Caco-2 (cell line): ENCODE results near the gene IQSEC1. TPM values are rescaled to one million over a fixed set of nuclear protein-coding genes. Genes with fewer than 3 reads are reported as not detected.

Experiments used
- BruUV-seq: library from RNA; stranded (reverse); fragments of 400-500 nt; replicated peaks from 2 replicates; lab custom pipeline; 2021; lab: Mats Ljungman, UMichigan
- CTCF ChIA-PET: fragments of 300-600 bp; sonication (Branson Sonifier 250); formaldehyde crosslinking; loops from one replicate; lab custom pipeline; 2022; ENCODE audit warnings: antibody characterized with exemption; lab: Charles Lee
- POLR2A ChIA-PET: fragments of 300-600 bp; sonication (Branson Sonifier 250); formaldehyde crosslinking; loops from one replicate; lab custom pipeline; 2022; ENCODE audit warnings: antibody characterized with exemption; lab: Charles Lee
- DNase-seq, 2 experiments: peaks; one replicate each; pipeline versions ENCODE4 v3.0.0 to v3.0.0-alpha.2; 2020 to 2022
- H3K27me3 ChIP-seq: replicated peaks from 2 replicates; pipeline ENCODE4 v1.6.0; 2011; ENCODE audit warnings: low read length; ENCODE audit not compliant: control insufficient read depth, insufficient read depth
- H3K36me3 ChIP-seq: 2 replicates; pipeline ENCODE4 v1.5.1; 2011; ENCODE audit warnings: low read length; ENCODE audit not compliant: control insufficient read depth, insufficient read depth
- H3K4me1 ChIP-seq: fragments of 250-450 bp; sonication (Bioruptor Pico); 2 replicates; pipeline ENCODE4 v1.5.1; 2020; ENCODE audit warnings: mild to moderate bottlenecking
- H3K4me3 ChIP-seq: 2 replicates; pipeline ENCODE4 v1.5.1; 2011; ENCODE audit warnings: low read depth, mild to moderate bottlenecking, control low read depth, low read length
- H3K9me3 ChIP-seq: fragments of 250-450 bp; sonication (Bioruptor Pico); 2 replicates; pipeline ENCODE4 v1.5.1; 2020; ENCODE audit warnings: mild to moderate bottlenecking, moderate library complexity
- H3K27ac Mint-ChIP-seq: one replicate; pipeline ENCODE4 v1.8.0; 2022; ENCODE audit warnings: mixed read lengths; ENCODE audit not compliant: unreplicated experiment
- H3K27me3 Mint-ChIP-seq: one replicate; pipeline ENCODE4 v1.8.0; 2022; ENCODE audit warnings: mixed read lengths; ENCODE audit not compliant: insufficient read depth, unreplicated experiment
- H3K36me3 Mint-ChIP-seq: one replicate; pipeline ENCODE4 v1.8.0; 2022; ENCODE audit warnings: mild to moderate bottlenecking, mixed read lengths; ENCODE audit not compliant: insufficient read depth, unreplicated experiment
- H3K4me1 Mint-ChIP-seq: one replicate; pipeline ENCODE4 v1.8.0; 2022; ENCODE audit warnings: low read depth, mixed read lengths; ENCODE audit not compliant: unreplicated experiment
- H3K4me3 Mint-ChIP-seq: one replicate; pipeline ENCODE4 v1.8.0; 2022; ENCODE audit warnings: mild to moderate bottlenecking, moderate library complexity, mixed read lengths; ENCODE audit not compliant: unreplicated experiment
- H3K9me3 Mint-ChIP-seq: one replicate; pipeline ENCODE4 v1.8.0; 2022; ENCODE audit warnings: mixed read lengths; ENCODE audit not compliant: unreplicated experiment
- CTCF ChIP-seq, 2 experiments: fragments of 200-600 bp in 1 of 2; IDR thresholded peaks; 1 replicate in 1 of 2; 2 replicates in 1 of 2; pipeline versions ENCODE4 v1.5.1 to v1.8.0; 2011 to 2022; ENCODE audit warnings: antibody characterized with exemption in 1 of 2, control low read depth in 1 of 2, inconsistent platforms in 1 of 2, low read depth in 1 of 2, low read length in 1 of 2, mild to moderate bottlenecking in 1 of 2, moderate library complexity in 1 of 2; ENCODE audit not compliant: insufficient read depth in 1 of 2, severe bottlenecking in 1 of 2, unreplicated experiment in 1 of 2
- intact Hi-C: fragments of 100-400 bp; cut with micrococcal nuclease; formaldehyde crosslinking; loops from one replicate; pipeline ENCODE4 v1.10.0; 2022; ENCODE audit not compliant: unreplicated experiment
- total RNA-seq: library from RNA; stranded (reverse); gene quantifications from 2 replicates; pipeline ENCODE4 v1.2.3, GENCODE V29; 2022

IQSEC1 gene
- total RNA-seq, 1 experiment from 2014 or later, result 40.0 TPM

DNA sequence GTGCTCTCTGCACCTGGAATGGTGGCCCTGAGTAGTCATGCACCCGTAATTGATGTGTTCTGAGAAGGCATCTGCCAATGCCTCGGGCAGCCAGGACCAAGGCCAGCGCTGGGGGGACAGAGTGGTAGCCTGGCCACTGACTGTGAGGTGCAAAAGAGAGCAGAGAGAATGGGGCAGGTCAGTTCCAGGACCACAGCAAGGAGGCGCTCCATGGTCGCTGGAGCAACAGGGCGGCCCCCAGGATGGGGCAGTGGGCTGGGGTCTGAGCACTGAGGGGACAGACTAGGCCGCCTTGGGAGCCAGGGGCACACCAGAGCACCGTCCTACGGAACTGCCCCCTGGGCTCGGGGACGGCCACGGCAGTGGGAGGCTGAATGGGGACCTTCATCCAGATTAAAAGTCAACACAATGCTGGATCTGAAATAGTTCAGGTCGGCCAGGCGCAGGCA lies 48.3 kb upstream of the IQSEC1 start:
- Histone ChIP-seq H3K9me3 (no peaks in the 10 kb centered on the region), H3K27me3 (no peaks in the 10 kb centered on the region; the same call in 1 of the 2 replicates), H3K4me1 (no peaks in the 10 kb centered on the region), H3K36me3 (no peaks in the 10 kb centered on the region), H3K4me3 (no peak overlapping the region)
- no peaks in the 10 kb centered on the region for H3K36me3 Mint-ChIP-seq
- H3K9me3 Mint-ChIP-seq, result no peaks in the 10 kb centered on the region
- no peak for TF ChIP-seq CTCF (IDR thresholded peaks at IDR 0.05; ENCODE audit: insufficient read depth in 1 of 2, low read depth in 1 of 2, low read length in 1 of 2, severe bottlenecking in 1 of 2, unreplicated experiment in 1 of 2)
- intact Hi-C loops, result no loop called here
- no TSS peak for BruUV-seq
- POLR2A ChIA-PET, result no interaction called here
- peak in 1 of 2 experiments; percentile 29 for DNase-seq
- no peak overlapping the region for H3K4me3 Mint-ChIP-seq
- H3K4me1 Mint-ChIP-seq, result no peaks in the 10 kb centered on the region
- H3K27ac Mint-ChIP-seq, result no peak overlapping the region
- H3K27me3 Mint-ChIP-seq, result peaks cover 29% of the 10 kb centered on the region
- CTCF ChIA-PET, result interaction anchor here (0.7 kb wide), 1 partner anchor 12 kb away, joined by 3 read pairs; no protein-coding TSS in a partner anchor

GRCh38 chr3:13120928-13121552 lies 47.8 kb upstream of the IQSEC1 start:
- peak in 1 of 2 experiments; percentile 19 for DNase-seq
- H3K9me3 ChIP-seq, result no peaks in the 10 kb centered on the region
- Mint-ChIP-seq H3K27ac (no peak overlapping the region), H3K4me1 (no peaks in the 10 kb centered on the region), H3K27me3 (peaks cover 26% of the 10 kb centered on the region), H3K4me3 (no peak overlapping the region), H3K9me3 (no peaks in the 10 kb centered on the region), H3K36me3 (no peaks in the 10 kb centered on the region)
- no peak overlapping the region for H3K4me3 ChIP-seq
- no peak for TF ChIP-seq CTCF (IDR thresholded peaks at IDR 0.05; ENCODE audit: insufficient read depth in 1 of 2, low read depth in 1 of 2, low read length in 1 of 2, severe bottlenecking in 1 of 2, unreplicated experiment in 1 of 2)
- ChIA-PET CTCF (no interaction called here), POLR2A (no interaction called here)
- no peaks in the 10 kb centered on the region; the same call in 1 of the 2 replicates for H3K27me3 ChIP-seq
- H3K4me1 ChIP-seq, result no peaks in the 10 kb centered on the region
- no peaks in the 10 kb centered on the region for H3K36me3 ChIP-seq
- intact Hi-C loops, result no loop called here
- no TSS peak for BruUV-seq

- intact Hi-C loops, result no loop called here
- ChIA-PET CTCF (no interaction called here), POLR2A (no interaction called here)
- H3K4me3 ChIP-seq, result no peak overlapping the region
- no peaks in the 10 kb centered on the region for H3K4me1 Mint-ChIP-seq
- H3K9me3 ChIP-seq, result no peaks in the 10 kb centered on the region
- no peak overlapping the region for H3K27ac Mint-ChIP-seq
- peak in 1 of 2 experiments; percentile 5 for DNase-seq
- no TSS peak for BruUV-seq
- H3K4me3 Mint-ChIP-seq, result no peak overlapping the region
- no peaks in the 10 kb centered on the region for H3K4me1 ChIP-seq
- H3K36me3 ChIP-seq, result no peaks in the 10 kb centered on the region
- H3K27me3 ChIP-seq, result no peaks in the 10 kb centered on the region
- H3K9me3 Mint-ChIP-seq, result no peaks in the 10 kb centered on the region
- TF ChIP-seq CTCF (IDR thresholded peaks at IDR 0.05; ENCODE audit: insufficient read depth in 1 of 2, low read depth in 1 of 2, low read length in 1 of 2, severe bottlenecking in 1 of 2, unreplicated experiment in 1 of 2), result no peak
- peaks cover 25% of the 10 kb centered on the region for H3K27me3 Mint-ChIP-seq
- H3K36me3 Mint-ChIP-seq, result no peaks in the 10 kb centered on the region
Observed at GRCh38 chr3:13120289-13120927, 47.2 kb upstream of the IQSEC1 start.
